GM12891 (cell line): ENCODE results near the gene RAD9A.

Experiments
- POLR2A ChIP-seq: IDR thresholded peaks from 2 replicates; pipeline ENCODE4 v1.6.1; 2011; ENCODE audit warnings: low read depth, low read length, control low read depth
- POLR2AphosphoS5 ChIP-seq: IDR thresholded peaks from 2 replicates; pipeline ENCODE4 v1.6.1; 2011; ENCODE audit warnings: low read depth, low read length, control low read depth
- SPI1 ChIP-seq: IDR thresholded peaks from 2 replicates; pipeline ENCODE4 v1.6.1; 2011; ENCODE audit warnings: low read depth, low read length, control low read depth

DNA sequence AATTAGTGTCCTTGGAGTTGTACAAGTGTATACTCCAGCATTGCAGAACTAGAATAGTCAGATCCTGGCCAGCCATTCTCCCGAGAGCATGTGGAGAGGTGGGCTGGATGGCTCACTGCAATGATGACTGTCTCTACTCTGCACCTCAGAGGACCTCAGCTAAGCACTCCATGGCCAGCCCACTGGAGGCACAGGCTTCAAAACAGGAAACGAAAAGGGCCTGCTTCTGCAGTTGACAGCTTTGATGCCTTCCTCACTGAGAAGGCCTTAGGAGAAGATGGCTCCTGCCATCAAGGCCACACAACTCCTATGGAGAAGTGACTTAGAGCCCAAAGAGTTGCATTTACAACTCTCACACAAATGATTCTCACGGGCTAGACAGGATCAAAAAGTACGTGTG lies 47.5 kb upstream of the RAD9A start:
- peak; percentile 70 for TF ChIP-seq SPI1
- no peak for TF ChIP-seq POLR2A
- TF ChIP-seq POLR2AphosphoS5 = no peak
